NCI-H510A treated with DMSO at 0.1 percent for 48 hours (cell line): ENCODE data around the gene CHD1.
A peak's percentile ranks its signal among the peaks of the same experiment; 100 is the strongest.

Experiments used
- DNase-seq: peaks from one replicate; lab custom pipeline; 2025; lab: John Stamatoyannopoulos, UW

CHD1 gene

GRCh38 chr5:98899456-98899855 is 29.4 kb downstream of the CHD1 start:
- DNase-seq, result no peak

- no peak for DNase-seq
Measured at GRCh38 chr5:98898743-98899142, 30.1 kb downstream of the CHD1 start.

GRCh38 chr5:98891591-98891990 is 37.2 kb downstream of the CHD1 start:
- DNase-seq, result no peak

- DNase-seq, result no peak
Measured at GRCh38 chr5:98880598-98880997, 48.2 kb downstream of the CHD1 start.

GRCh38 chr5:98880151-98880550 is 48.7 kb downstream of the CHD1 start:
- no peak for DNase-seq

GRCh38 chr5:98877600-98877999 is 51.2 kb downstream of the CHD1 start:
- no peak for DNase-seq

GRCh38 chr5:98872674-98873073 is 56.1 kb downstream of the CHD1 start:
- DNase-seq, result no peak

GRCh38 chr5:98865690-98866089 is 63.1 kb downstream of the CHD1 start:
- no peak for DNase-seq

- DNase-seq, result no peak
Measured at GRCh38 chr5:98847054-98847453, 81.8 kb downstream of the CHD1 start.

- DNase-seq, result no peak
Measured at GRCh38 chr5:98846520-98846919, 82.3 kb downstream of the CHD1 start.

- no peak for DNase-seq
Measured at GRCh38 chr5:98845878-98846277, 82.9 kb downstream of the CHD1 start.

GRCh38 chr5:98844865-98845264 is 83.9 kb downstream of the CHD1 start:
- no peak for DNase-seq

GRCh38 chr5:98843481-98843880 is 85.3 kb downstream of the CHD1 start:
- DNase-seq, result no peak

GRCh38 chr5:98840946-98841345 is 87.9 kb downstream of the CHD1 start:
- DNase-seq, result no peak

- no peak for DNase-seq
Measured at GRCh38 chr5:98839469-98840383, 89.1 kb downstream of the CHD1 start.

GRCh38 chr5:98836175-98836574 is 92.6 kb downstream of the CHD1 start:
- DNase-seq, result peak; percentile 3

GRCh38 chr5:98827588-98828284 is 101.1 kb downstream of the CHD1 start:
- no peak for DNase-seq

GRCh38 chr5:98827161-98827560 is 101.6 kb downstream of the CHD1 start:
- DNase-seq, result peak; percentile 10

- no peak for DNase-seq
Measured at GRCh38 chr5:98825582-98826375, 103.0 kb downstream of the CHD1 start.

- DNase-seq, result peak; percentile 48
Measured at GRCh38 chr5:98816582-98817222, 112.1 kb downstream of the CHD1 start.

- no peak for DNase-seq
Measured at GRCh38 chr5:98813755-98814154, 115.1 kb downstream of the CHD1 start.

- DNase-seq, result no peak
Measured at GRCh38 chr5:98810206-98810605, 118.6 kb downstream of the CHD1 start.
